ENCODE measurements around the gene CA11.

Gene CA11

GRCh38 chr19:48644839-48645619 lies 958 bp downstream of the CA11 start:
- no peaks in the 10 kb centered on the region for H4K20me1 ChIP-seq (ENCODE audit: control insufficient read depth, insufficient read depth, low read depth, low read length)
- peak overlapping the region; percentile 77 for H3K4me3 ChIP-seq (ENCODE audit: low read length)
- no peaks in the 10 kb centered on the region for H3K9me3 ChIP-seq (ENCODE audit: control insufficient read depth, insufficient read depth, low read length)
- peak overlapping the region; percentile 82 for H3K27ac ChIP-seq (ENCODE audit: low read depth, low read length)
- H3K9me2 ChIP-seq (replicated peaks; ENCODE audit: control insufficient read depth, low read length), result no peaks in the 10 kb centered on the region
- H3K27me3 ChIP-seq (ENCODE audit: control insufficient read depth, low read length), result no peaks in the 10 kb centered on the region
- H3K79me2 ChIP-seq (ENCODE audit: control insufficient read depth, low read length), result no peaks in the 10 kb centered on the region
- H3K4me2 ChIP-seq (ENCODE audit: low read length), result peak overlapping the region; percentile 96
- H3K36me3 ChIP-seq (ENCODE audit: control insufficient read depth, low read length), result no peaks in the 10 kb centered on the region
- peaks cover 22% of the 10 kb centered on the region for H3F3A ChIP-seq (ENCODE audit: control insufficient read depth, insufficient read depth)
- H3K4me1 ChIP-seq (ENCODE audit: control insufficient read depth, low read length), result peaks cover 53% of the 10 kb centered on the region
- TF ChIP-seq CTCF (IDR thresholded peaks at IDR 0.05; ENCODE audit: low read depth, low read length, poor library complexity, severe bottlenecking) (no peak), EZH2phosphoT487 (IDR thresholded peaks at IDR 0.05; ENCODE audit: borderline replicate concordance, low read length) (no peak)

DNA sequence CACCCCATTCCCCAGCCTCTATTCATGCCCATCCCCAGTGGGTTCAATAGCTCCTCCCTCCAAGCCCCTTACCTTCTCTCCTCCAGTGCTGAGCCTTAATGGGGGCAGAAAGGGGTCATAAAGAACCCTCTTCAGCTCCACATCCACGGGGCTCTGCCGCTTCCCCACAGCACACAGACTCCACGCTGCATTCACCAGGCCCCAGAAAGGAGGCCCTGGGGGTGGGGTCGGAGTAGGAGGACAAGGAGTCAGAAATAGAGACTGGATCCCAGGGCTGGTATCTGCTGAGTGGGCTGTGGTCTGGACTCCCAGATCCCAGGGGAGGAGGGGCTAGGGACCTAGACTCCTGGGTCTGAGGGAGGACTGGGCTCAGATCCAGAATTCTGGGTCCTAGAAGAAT lies 1.6 kb downstream of the CA11 start:
- no peaks in the 10 kb centered on the region for H3K9me2 ChIP-seq (replicated peaks; ENCODE audit: control insufficient read depth, low read length)
- peak overlapping the region; percentile 77 for H3K4me3 ChIP-seq (ENCODE audit: low read length)
- no peaks in the 10 kb centered on the region for H3K9me3 ChIP-seq (ENCODE audit: control insufficient read depth, insufficient read depth, low read length)
- peaks cover 47% of the 10 kb centered on the region for H3K4me1 ChIP-seq (ENCODE audit: control insufficient read depth, low read length)
- H3K36me3 ChIP-seq (ENCODE audit: control insufficient read depth, low read length), result no peaks in the 10 kb centered on the region
- H3K79me2 ChIP-seq (ENCODE audit: control insufficient read depth, low read length), result no peaks in the 10 kb centered on the region
- H3F3A ChIP-seq (ENCODE audit: control insufficient read depth, insufficient read depth), result peaks cover 20% of the 10 kb centered on the region
- H3K27ac ChIP-seq (ENCODE audit: low read depth, low read length), result no peak overlapping the region
- TF ChIP-seq EZH2phosphoT487 (IDR thresholded peaks at IDR 0.05; ENCODE audit: borderline replicate concordance, low read length), result no peak
- TF ChIP-seq CTCF (IDR thresholded peaks at IDR 0.05; ENCODE audit: low read depth, low read length, poor library complexity, severe bottlenecking), result no peak
- H3K27me3 ChIP-seq (ENCODE audit: control insufficient read depth, low read length), result no peaks in the 10 kb centered on the region
- peak overlapping the region; percentile 96 for H3K4me2 ChIP-seq (ENCODE audit: low read length)
- H4K20me1 ChIP-seq (ENCODE audit: control insufficient read depth, insufficient read depth, low read depth, low read length), result no peaks in the 10 kb centered on the region

- Histone ChIP-seq H4K20me1 (ENCODE audit: control insufficient read depth, insufficient read depth, low read depth, low read length) (no peaks in the 10 kb centered on the region), H3K36me3 (ENCODE audit: control insufficient read depth, low read length) (0 out of 2 replicates have a peak, but pooled peaks cover 4% of the 10 kb centered on the region), H3K27ac (ENCODE audit: low read depth, low read length) (no peak overlapping the region), H3K27me3 (ENCODE audit: control insufficient read depth, low read length) (no peaks in the 10 kb centered on the region), H3K4me1 (ENCODE audit: control insufficient read depth, low read length) (peaks cover 47% of the 10 kb centered on the region), H3K9me2 (replicated peaks; ENCODE audit: control insufficient read depth, low read length) (no peaks in the 10 kb centered on the region), H3K4me2 (ENCODE audit: low read length) (no peak overlapping the region), H3K9me3 (ENCODE audit: control insufficient read depth, insufficient read depth, low read length) (no peaks in the 10 kb centered on the region), H3F3A (ENCODE audit: control insufficient read depth, insufficient read depth) (peaks cover 18% of the 10 kb centered on the region), H3K4me3 (ENCODE audit: low read length) (no peak overlapping the region), H3K79me2 (ENCODE audit: control insufficient read depth, low read length) (no peaks in the 10 kb centered on the region)
- TF ChIP-seq CTCF (IDR thresholded peaks at IDR 0.05; ENCODE audit: low read depth, low read length, poor library complexity, severe bottlenecking) (no peak), EZH2phosphoT487 (IDR thresholded peaks at IDR 0.05; ENCODE audit: borderline replicate concordance, low read length) (no peak)
Measured at GRCh38 chr19:48642862-48643261, 3.1 kb downstream of the CA11 start.
